HEK293 (cell line): ENCODE data around the gene MTA3.

Experiments used
- CTCF ChIA-PET: fragments of 350-600 bp; formaldehyde crosslinking; extraction: SDS; loops from one replicate; lab custom pipeline; 2021; ENCODE audit warnings: antibody characterized with exemption; lab: Yijun Ruan, JAX
- POLR2A ChIA-PET: fragments of 300-600 bp; formaldehyde crosslinking; extraction: SDS; loops from one replicate; lab custom pipeline; 2020; ENCODE audit warnings: antibody characterized with exemption, inconsistent platforms; lab: Yijun Ruan, JAX
- H3K27ac ChIP-seq: fragments of 200-500 bp; sonication (Bioruptor generic); 2 replicates; pipeline ENCODE4 v1.5.1; 2014; ENCODE audit warnings: low read depth, low read length, control low read depth, inconsistent platforms; ENCODE audit errors: extremely low read depth
- H3K36me3 ChIP-seq, 2 experiments: fragments of 200-500 bp in 1 of 2; sonication (Bioruptor generic) in 1 of 2; 1 replicate in 1 of 2; 2 replicates in 1 of 2; pipeline ENCODE4 v1.5.1; 2014 to 2017; ENCODE audit warnings: inconsistent platforms in 2 of 2, low read length in 2 of 2; ENCODE audit not compliant: control insufficient read depth in 2 of 2, insufficient read depth in 1 of 2
- H3K4me1 ChIP-seq: fragments of 200-500 bp; sonication (Bioruptor generic); 2 replicates; pipeline ENCODE4 v1.5.1; 2014; ENCODE audit warnings: mild to moderate bottlenecking, low read length, inconsistent platforms; ENCODE audit not compliant: control insufficient read depth, insufficient read depth
- H3K4me3 ChIP-seq: 2 replicates; pipeline ENCODE4 v1.5.1; 2011; ENCODE audit warnings: low read depth, mild to moderate bottlenecking, control low read depth, low read length, moderate library complexity
- H3K9me3 ChIP-seq: fragments of 200-500 bp; sonication (Bioruptor generic); 2 replicates; pipeline ENCODE4 v1.5.1; 2014; ENCODE audit warnings: low read depth, low read length, inconsistent platforms; ENCODE audit not compliant: control insufficient read depth, insufficient read depth
- GFI1B ChIP-seq: fragments of 450-650 bp; formaldehyde crosslinking; IDR thresholded peaks from 2 replicates; pipeline ENCODE4 v1.5.1; 2016; ENCODE audit warnings: missing biosample characterization, missing genetic modification characterization
- KLF8 ChIP-seq: fragments of 450-650 bp; formaldehyde crosslinking; IDR thresholded peaks from 2 replicates; pipeline ENCODE4 v1.5.1; 2016; ENCODE audit warnings: missing biosample characterization, missing genetic modification characterization
- MEIS1 ChIP-seq: sonication (generic); formaldehyde crosslinking; IDR thresholded peaks from 2 replicates; pipeline ENCODE4 v1.8.1; 2022; ENCODE audit warnings: missing genetic modification reagents, mild to moderate bottlenecking, borderline replicate concordance
- SP3 ChIP-seq: fragments of 450-650 bp; formaldehyde crosslinking; IDR thresholded peaks from 2 replicates; pipeline ENCODE4 v1.5.1; 2016; ENCODE audit warnings: missing biosample characterization, missing genetic modification characterization
- YY1 ChIP-seq: fragments of 450-650 bp; formaldehyde crosslinking; IDR thresholded peaks from 2 replicates; pipeline ENCODE4 v1.5.1; 2018; ENCODE audit warnings: missing biosample characterization, missing genetic modification characterization
- ZFP41 ChIP-seq: fragments of 450-650 bp; formaldehyde crosslinking; IDR thresholded peaks from 2 replicates; pipeline ENCODE4 v1.5.1; 2016; ENCODE audit warnings: missing biosample characterization, missing genetic modification characterization, borderline replicate concordance
- ZNF221 ChIP-seq: fragments of 450-650 bp; formaldehyde crosslinking; IDR thresholded peaks from 2 replicates; pipeline ENCODE4 v1.5.1; 2017; ENCODE audit warnings: missing biosample characterization, missing genetic modification characterization, borderline replicate concordance
- ZNF426 ChIP-seq: fragments of 450-650 bp; formaldehyde crosslinking; IDR thresholded peaks from 2 replicates; pipeline ENCODE4 v1.5.1; 2017; ENCODE audit warnings: missing biosample characterization, missing genetic modification characterization, mild to moderate bottlenecking, inconsistent platforms, moderate library complexity
- ZNF560 ChIP-seq: fragments of 450-650 bp; formaldehyde crosslinking; IDR thresholded peaks from 2 replicates; pipeline ENCODE4 v1.5.1; 2017; ENCODE audit warnings: missing biosample characterization, missing genetic modification characterization, borderline replicate concordance
- TF ChIP-seq, protein P1 (sequence below): fragments of 450-650 bp; formaldehyde crosslinking; IDR thresholded peaks from 2 replicates; pipeline ENCODE4; 2016; ENCODE audit warnings: missing biosample characterization, missing genetic modification characterization
- TF ChIP-seq, protein P2 (sequence below): fragments of 450-650 bp; formaldehyde crosslinking; IDR thresholded peaks from 2 replicates; pipeline ENCODE4 v1.5.1; 2016; ENCODE audit warnings: missing biosample characterization, missing genetic modification characterization
- TF ChIP-seq, protein P3 (sequence below): fragments of 450-650 bp; formaldehyde crosslinking; IDR thresholded peaks from 2 replicates; pipeline ENCODE4 v1.5.1; 2017; ENCODE audit warnings: missing biosample characterization, missing genetic modification characterization
- TF ChIP-seq, protein P4 (sequence below): fragments of 450-650 bp; formaldehyde crosslinking; IDR thresholded peaks from 2 replicates; pipeline ENCODE4 v1.5.1; 2016; ENCODE audit warnings: missing biosample characterization, missing genetic modification characterization
- TF ChIP-seq, protein P5 (sequence below): fragments of 450-650 bp; formaldehyde crosslinking; IDR thresholded peaks from 2 replicates; pipeline ENCODE4 v1.5.1; 2016; ENCODE audit warnings: missing biosample characterization, missing genetic modification characterization
- TF ChIP-seq, protein P6 (sequence below): fragments of 450-650 bp; formaldehyde crosslinking; IDR thresholded peaks from 2 replicates; pipeline ENCODE4 v1.5.1; 2017; ENCODE audit warnings: missing biosample characterization, missing genetic modification characterization

MTA3 gene

DNA sequence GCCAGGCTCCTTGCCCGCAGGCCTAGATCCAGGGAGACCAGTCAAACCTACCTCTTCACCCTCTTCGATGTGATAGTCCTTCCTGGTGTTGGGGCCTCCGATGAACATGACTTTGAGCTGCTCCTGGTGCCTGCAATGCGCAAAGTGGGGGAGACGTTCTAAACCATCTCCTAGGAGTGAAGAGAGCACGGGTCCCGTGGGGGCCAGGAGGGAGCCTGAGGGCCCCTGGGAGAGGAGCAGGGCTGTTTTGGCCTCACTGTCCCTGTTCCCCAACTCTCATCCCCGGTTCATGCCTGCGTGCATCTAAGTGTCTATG lies 220.0 kb downstream of the MTA3 start:
- POLR2A ChIA-PET, result no interaction called here
- H3K4me1 ChIP-seq, result no peaks in the 10 kb centered on the region
- no peaks in the 10 kb centered on the region for H3K36me3 ChIP-seq
- CTCF ChIA-PET, result no interaction called here
- H3K27ac ChIP-seq, result no peak overlapping the region
- no peak for TF ChIP-seq ZNF221 (tag by site-specific recombination)
- TF ChIP-seq, protein P1, sequence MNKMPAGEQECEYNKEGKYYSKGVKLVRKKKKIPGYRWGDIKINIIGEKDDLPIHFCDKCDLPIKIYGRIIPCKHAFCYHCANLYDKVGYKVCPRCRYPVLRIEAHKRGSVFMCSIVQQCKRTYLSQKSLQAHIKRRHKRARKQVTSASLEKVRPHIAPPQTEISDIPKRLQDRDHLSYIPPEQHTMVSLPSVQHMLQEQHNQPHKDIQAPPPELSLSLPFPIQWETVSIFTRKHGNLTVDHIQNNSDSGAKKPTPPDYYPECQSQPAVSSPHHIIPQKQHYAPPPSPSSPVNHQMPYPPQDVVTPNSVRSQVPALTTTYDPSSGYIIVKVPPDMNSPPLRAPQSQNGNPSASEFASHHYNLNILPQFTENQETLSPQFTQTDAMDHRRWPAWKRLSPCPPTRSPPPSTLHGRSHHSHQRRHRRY (tag by site-specific recombination), result no peak
- no peak overlapping the region for H3K4me3 ChIP-seq
- no peaks in the 10 kb centered on the region for H3K9me3 ChIP-seq

DNA sequence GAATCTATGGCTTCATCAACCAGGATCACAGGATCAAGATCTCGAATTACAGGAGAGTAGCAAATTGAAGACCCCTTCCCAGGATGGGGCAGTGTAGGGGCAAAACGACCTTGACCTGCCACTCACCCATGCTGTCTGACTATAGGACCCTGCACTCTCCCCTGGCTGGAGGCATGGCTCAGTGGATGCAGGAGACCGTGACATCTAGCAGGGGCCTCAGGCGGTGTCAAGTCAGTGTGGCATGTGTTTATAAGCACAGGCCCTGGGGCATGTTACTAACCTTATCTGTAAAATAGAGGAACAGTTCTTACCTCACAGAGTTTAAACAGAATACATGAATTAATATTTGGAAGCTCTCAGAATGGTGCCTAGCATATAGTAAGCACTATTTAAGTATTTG lies 220.4 kb downstream of the MTA3 start:
- Histone ChIP-seq H3K4me1 (no peaks in the 10 kb centered on the region), H3K36me3 (no peaks in the 10 kb centered on the region), H3K27ac (no peak overlapping the region), H3K4me3 (no peak overlapping the region), H3K9me3 (no peaks in the 10 kb centered on the region)
- TF ChIP-seq, protein P2, sequence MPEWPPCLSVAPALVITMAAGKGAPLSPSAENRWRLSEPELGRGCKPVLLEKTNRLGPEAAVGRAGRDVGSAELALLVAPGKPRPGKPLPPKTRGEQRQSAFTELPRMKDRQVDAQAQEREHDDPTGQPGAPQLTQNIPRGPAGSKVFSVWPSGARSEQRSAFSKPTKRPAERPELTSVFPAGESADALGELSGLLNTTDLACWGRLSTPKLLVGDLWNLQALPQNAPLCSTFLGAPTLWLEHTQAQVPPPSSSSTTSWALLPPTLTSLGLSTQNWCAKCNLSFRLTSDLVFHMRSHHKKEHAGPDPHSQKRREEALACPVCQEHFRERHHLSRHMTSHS, result no peak
- TF ChIP-seq GFI1B (tag by site-specific recombination) (no peak), SP3 (tag by site-specific recombination) (no peak), ZFP41 (tag by site-specific recombination) (no peak), ZNF560 (no peak)
- TF ChIP-seq, protein P3, sequence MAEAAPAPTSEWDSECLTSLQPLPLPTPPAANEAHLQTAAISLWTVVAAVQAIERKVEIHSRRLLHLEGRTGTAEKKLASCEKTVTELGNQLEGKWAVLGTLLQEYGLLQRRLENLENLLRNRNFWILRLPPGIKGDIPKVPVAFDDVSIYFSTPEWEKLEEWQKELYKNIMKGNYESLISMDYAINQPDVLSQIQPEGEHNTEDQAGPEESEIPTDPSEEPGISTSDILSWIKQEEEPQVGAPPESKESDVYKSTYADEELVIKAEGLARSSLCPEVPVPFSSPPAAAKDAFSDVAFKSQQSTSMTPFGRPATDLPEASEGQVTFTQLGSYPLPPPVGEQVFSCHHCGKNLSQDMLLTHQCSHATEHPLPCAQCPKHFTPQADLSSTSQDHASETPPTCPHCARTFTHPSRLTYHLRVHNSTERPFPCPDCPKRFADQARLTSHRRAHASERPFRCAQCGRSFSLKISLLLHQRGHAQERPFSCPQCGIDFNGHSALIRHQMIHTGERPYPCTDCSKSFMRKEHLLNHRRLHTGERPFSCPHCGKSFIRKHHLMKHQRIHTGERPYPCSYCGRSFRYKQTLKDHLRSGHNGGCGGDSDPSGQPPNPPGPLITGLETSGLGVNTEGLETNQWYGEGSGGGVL (tag by site-specific recombination), result no peak
- TF ChIP-seq, protein P4, sequence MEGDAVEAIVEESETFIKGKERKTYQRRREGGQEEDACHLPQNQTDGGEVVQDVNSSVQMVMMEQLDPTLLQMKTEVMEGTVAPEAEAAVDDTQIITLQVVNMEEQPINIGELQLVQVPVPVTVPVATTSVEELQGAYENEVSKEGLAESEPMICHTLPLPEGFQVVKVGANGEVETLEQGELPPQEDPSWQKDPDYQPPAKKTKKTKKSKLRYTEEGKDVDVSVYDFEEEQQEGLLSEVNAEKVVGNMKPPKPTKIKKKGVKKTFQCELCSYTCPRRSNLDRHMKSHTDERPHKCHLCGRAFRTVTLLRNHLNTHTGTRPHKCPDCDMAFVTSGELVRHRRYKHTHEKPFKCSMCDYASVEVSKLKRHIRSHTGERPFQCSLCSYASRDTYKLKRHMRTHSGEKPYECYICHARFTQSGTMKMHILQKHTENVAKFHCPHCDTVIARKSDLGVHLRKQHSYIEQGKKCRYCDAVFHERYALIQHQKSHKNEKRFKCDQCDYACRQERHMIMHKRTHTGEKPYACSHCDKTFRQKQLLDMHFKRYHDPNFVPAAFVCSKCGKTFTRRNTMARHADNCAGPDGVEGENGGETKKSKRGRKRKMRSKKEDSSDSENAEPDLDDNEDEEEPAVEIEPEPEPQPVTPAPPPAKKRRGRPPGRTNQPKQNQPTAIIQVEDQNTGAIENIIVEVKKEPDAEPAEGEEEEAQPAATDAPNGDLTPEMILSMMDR (tag by site-specific recombination), result no peak
- CTCF ChIA-PET, result no interaction called here
- POLR2A ChIA-PET, result no interaction called here

DNA sequence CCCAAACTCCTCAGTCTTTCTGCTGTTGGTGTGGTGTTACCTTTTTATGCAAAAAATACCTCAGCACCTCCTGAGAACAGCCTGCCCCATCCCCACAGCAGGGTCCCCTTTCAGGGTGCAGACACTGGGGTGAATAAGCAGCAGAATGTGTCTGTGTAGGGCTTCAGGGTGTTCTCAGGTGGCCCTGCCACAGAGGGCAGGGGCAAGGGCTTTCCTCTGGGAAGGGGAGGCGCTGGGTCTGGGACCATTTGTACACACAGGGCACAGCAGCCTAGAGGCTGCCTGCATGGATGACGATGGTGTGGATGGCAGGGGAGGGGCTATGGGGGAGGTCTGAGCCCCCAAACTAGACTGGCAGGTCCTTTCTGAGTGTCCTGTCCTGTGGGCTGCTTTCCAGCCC lies 221.3 kb downstream of the MTA3 start:
- Histone ChIP-seq H3K9me3 (no peaks in the 10 kb centered on the region), H3K4me1 (no peaks in the 10 kb centered on the region), H3K4me3 (no peak overlapping the region), H3K36me3 (no peaks in the 10 kb centered on the region), H3K27ac (no peak overlapping the region)
- TF ChIP-seq, protein P5, sequence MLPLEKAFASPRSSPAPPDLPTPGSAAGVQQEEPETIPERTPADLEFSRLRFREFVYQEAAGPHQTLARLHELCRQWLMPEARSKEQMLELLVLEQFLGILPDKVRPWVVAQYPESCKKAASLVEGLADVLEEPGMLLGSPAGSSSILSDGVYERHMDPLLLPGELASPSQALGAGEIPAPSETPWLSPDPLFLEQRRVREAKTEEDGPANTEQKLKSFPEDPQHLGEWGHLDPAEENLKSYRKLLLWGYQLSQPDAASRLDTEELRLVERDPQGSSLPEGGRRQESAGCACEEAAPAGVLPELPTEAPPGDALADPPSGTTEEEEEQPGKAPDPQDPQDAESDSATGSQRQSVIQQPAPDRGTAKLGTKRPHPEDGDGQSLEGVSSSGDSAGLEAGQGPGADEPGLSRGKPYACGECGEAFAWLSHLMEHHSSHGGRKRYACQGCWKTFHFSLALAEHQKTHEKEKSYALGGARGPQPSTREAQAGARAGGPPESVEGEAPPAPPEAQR (tag by site-specific recombination), result no peak
- TF ChIP-seq ZNF426 (tag by site-specific recombination) (no peak), MEIS1 (CRISPR knock-in tag) (no peak), YY1 (no peak), KLF8 (tag by site-specific recombination) (no peak)
- TF ChIP-seq, protein P6, sequence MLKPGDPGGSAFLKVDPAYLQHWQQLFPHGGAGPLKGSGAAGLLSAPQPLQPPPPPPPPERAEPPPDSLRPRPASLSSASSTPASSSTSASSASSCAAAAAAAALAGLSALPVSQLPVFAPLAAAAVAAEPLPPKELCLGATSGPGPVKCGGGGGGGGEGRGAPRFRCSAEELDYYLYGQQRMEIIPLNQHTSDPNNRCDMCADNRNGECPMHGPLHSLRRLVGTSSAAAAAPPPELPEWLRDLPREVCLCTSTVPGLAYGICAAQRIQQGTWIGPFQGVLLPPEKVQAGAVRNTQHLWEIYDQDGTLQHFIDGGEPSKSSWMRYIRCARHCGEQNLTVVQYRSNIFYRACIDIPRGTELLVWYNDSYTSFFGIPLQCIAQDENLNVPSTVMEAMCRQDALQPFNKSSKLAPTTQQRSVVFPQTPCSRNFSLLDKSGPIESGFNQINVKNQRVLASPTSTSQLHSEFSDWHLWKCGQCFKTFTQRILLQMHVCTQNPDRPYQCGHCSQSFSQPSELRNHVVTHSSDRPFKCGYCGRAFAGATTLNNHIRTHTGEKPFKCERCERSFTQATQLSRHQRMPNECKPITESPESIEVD (tag by site-specific recombination), result no peak
- CTCF ChIA-PET, result no interaction called here
- POLR2A ChIA-PET, result no interaction called here
